Glutamatergic neuron (in vitro differentiated cells): ENCODE data around the gene FAM168B. TPM values are rescaled to one million over a fixed set of nuclear protein-coding genes. Genes with fewer than 3 reads are reported as not detected.

ENCODE experiments used
- DNase-seq: peaks from one replicate; pipeline ENCODE4 v3.0.0; 2022
- H3K27ac Mint-ChIP-seq: one replicate; pipeline ENCODE4 v1.8.0; 2020; ENCODE audit warnings: mild to moderate bottlenecking, mixed read lengths, inconsistent platforms; ENCODE audit not compliant: unreplicated experiment
- H3K27me3 Mint-ChIP-seq: one replicate; pipeline ENCODE4 v1.8.0; 2020; ENCODE audit warnings: mild to moderate bottlenecking, moderate library complexity, mixed read lengths, inconsistent platforms; ENCODE audit not compliant: unreplicated experiment
- H3K36me3 Mint-ChIP-seq: one replicate; pipeline ENCODE4 v1.8.0; 2020; ENCODE audit warnings: mild to moderate bottlenecking, mixed read lengths, inconsistent platforms; ENCODE audit not compliant: unreplicated experiment
- H3K4me1 Mint-ChIP-seq: one replicate; pipeline ENCODE4 v1.8.0; 2020; ENCODE audit warnings: mild to moderate bottlenecking, low read depth, mixed read lengths, inconsistent platforms; ENCODE audit not compliant: unreplicated experiment
- H3K4me3 Mint-ChIP-seq: one replicate; pipeline ENCODE4 v1.8.0; 2020; ENCODE audit warnings: mild to moderate bottlenecking, mixed read lengths, inconsistent platforms; ENCODE audit not compliant: unreplicated experiment
- H3K9me3 Mint-ChIP-seq: one replicate; pipeline ENCODE4 v1.8.0; 2020; ENCODE audit warnings: mild to moderate bottlenecking, moderate library complexity, mixed read lengths, inconsistent platforms; ENCODE audit not compliant: unreplicated experiment
- total RNA-seq: library from RNA; stranded (reverse); fragmentation: NEBNext Ultra II Directional; extraction: Animal tissue kit (Norgen Biotek cat#: 25700); gene quantifications from one replicate; pipeline ENCODE4 v1.2.1, GENCODE V29; 2021; ENCODE audit not compliant: unreplicated experiment
- TF ChIP-seq, protein P1 (sequence below): fragments of 200-600 bp; sonication (generic); IDR thresholded peaks from one replicate; pipeline ENCODE4 v1.5.0; 2021; ENCODE audit not compliant: partially characterized antibody, unreplicated experiment

Gene FAM168B
- total RNA-seq, 1 donor from 2014 or later = 118 TPM

DNA sequence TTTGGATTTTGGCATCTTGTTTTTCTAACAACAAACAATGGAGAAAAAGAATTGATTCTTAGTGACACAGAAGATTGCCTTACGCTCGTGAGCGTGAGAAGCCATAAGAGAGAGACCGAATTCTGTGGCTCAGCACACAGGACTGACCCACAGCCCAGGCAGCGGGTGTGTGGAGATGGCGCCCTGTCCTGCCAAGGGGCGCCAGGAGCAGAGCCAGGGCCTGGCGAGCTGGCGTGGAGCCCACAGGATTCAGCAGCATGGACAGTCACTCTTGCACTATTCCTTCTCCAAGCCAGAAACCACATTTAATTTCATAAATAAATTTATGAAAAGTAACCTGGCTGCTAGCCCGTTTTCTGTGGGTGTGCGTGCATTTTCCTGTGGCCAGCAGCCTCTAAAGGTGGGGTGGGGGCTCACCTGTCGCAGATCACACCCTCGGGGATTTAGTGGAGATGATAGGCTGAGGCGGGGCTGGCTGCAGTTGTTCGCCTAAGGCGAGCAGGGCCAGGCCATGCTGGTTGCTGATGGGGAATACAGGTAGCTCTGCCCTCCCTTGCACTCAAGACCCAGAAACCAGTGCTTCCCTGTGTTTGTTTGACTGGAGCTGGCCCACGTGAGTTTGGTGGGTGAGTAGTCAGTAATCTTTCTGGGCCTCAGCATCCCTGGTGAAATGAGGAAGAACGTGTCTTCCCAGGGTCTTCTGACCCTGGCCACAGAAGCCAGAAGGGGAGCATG is 46.2 kb downstream of the FAM168B start:
- DNase-seq = no peak
- Mint-ChIP-seq H3K4me3 (no peak overlapping the region), H3K27ac (no peak overlapping the region)

DNA sequence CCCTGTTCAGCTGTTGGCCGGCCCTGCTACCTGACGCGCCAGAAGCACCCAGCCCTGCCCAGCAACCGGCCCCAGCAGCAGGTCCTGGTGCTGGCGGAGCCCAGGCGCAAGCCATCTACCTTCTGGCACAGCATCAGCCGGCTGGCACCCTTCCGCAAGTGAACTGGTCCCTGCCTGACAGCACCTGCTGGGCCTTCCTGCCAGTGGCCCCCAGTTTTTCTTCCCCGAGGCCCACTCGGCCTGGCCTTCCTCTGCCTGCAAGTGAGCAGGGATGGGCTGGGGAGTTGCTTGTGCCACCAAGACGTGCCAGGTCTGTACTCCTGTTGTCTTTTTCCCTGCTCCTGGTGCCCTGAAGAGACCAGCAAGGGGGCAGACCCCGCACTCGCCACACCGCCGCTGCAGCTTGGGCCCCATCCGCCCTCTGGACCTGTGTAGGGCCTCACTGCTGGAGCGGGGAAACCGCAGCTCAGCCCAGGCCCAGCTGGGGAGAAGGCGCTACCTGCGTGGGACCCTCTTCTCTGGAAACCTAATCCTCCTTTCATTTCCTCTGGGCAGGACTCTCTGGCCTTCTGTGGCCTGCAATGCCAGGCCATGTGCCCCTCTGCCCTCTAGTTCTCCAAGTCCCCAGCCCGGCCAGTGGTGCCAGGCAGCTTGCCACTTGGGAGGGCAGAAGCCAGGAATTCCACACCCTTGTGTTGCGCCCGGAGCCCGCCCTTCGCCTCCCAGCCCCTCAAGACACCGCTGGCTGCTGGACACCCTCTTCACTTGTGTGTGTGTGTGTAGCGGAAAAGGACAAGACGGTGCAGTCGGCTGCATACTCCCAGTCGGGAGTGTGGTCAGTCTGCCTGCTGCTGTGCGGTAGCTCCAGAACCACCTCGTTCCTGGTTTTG is 47.0 kb downstream of the FAM168B start:
- Mint-ChIP-seq H3K4me3 (no peak overlapping the region), H3K27ac (no peak overlapping the region), H3K36me3 (peaks cover 3% of the 10 kb centered on the region), H3K27me3 (peaks cover 5% of the 10 kb centered on the region), H3K9me3 (peaks cover 7% of the 10 kb centered on the region), H3K4me1 (peaks cover 12% of the 10 kb centered on the region)
- DNase-seq = no peak
- TF ChIP-seq, protein P1, sequence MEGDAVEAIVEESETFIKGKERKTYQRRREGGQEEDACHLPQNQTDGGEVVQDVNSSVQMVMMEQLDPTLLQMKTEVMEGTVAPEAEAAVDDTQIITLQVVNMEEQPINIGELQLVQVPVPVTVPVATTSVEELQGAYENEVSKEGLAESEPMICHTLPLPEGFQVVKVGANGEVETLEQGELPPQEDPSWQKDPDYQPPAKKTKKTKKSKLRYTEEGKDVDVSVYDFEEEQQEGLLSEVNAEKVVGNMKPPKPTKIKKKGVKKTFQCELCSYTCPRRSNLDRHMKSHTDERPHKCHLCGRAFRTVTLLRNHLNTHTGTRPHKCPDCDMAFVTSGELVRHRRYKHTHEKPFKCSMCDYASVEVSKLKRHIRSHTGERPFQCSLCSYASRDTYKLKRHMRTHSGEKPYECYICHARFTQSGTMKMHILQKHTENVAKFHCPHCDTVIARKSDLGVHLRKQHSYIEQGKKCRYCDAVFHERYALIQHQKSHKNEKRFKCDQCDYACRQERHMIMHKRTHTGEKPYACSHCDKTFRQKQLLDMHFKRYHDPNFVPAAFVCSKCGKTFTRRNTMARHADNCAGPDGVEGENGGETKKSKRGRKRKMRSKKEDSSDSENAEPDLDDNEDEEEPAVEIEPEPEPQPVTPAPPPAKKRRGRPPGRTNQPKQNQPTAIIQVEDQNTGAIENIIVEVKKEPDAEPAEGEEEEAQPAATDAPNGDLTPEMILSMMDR = no peak

More for the DNA sequence above, 46.2 kb downstream of the FAM168B start:
- TF ChIP-seq, protein P1 = no peak
- Mint-ChIP-seq H3K4me1 (peaks cover 9% of the 10 kb centered on the region), H3K9me3 (peaks cover 7% of the 10 kb centered on the region), H3K27me3 (peaks cover 5% of the 10 kb centered on the region), H3K36me3 (peaks cover 3% of the 10 kb centered on the region)

DNA sequence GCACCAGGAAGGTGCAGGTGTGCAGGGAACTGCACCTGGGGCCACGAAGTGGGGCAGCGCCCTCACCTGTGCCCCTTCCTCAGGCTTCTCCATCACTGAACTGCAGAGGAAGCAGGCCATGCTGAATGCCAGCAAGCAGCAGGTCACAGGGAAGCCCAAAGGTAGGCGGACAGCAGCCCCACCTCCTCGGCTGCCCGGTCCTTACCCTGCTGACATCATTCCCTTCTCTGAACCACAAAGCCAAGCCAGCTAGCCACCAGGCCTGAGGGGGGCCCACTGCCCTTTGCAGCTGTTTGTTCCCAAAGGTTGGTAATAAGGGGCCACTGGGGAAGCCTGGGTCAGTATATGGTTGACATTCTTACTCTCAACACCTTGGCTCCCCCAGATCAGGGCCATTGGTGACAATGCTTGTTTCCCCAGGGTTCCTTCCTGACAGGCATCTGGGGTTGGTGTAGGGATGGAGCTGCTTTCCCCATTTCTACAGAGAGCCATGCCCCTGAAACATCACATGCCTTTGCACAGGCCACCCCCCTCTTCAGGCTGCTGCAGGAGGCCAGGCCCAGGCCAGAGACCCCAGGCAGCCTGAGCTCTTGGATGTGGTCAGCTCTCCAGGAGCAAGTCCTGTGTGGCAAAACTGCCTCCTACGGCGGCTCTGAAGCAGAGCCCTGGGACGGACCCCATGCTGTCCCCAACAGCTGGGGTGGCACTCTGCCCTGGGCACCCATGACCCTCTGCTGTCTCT is 47.8 kb downstream of the FAM168B start:
- TF ChIP-seq, protein P1 = no peak
- peaks cover 7% of the 10 kb centered on the region for H3K9me3 Mint-ChIP-seq
- peaks cover 3% of the 10 kb centered on the region for H3K36me3 Mint-ChIP-seq
- DNase-seq = no peak
- H3K4me1 Mint-ChIP-seq = peaks cover 17% of the 10 kb centered on the region
- H3K27ac Mint-ChIP-seq = no peak overlapping the region
- no peak overlapping the region for H3K4me3 Mint-ChIP-seq
- peaks cover 5% of the 10 kb centered on the region for H3K27me3 Mint-ChIP-seq

DNA sequence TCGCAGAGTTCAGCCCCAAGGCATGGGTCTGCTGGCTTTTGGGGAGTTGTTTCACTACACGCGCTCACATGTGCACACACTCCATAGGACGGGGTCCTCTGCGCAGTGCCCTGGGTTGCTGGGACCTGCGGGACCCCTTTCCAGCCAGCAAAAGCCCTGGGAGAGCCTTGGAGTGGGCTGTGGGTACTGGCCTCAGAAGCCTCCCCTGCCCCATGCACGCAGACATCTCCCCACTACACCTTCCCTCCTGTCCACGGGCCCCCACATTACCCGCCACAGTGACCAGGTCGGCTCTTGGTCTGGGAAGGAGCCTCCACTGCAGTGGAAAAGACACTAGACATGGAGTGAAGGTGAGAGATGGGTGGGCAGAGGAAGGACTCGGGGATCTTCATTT is 48.5 kb downstream of the FAM168B start:
- TF ChIP-seq, protein P1 = no peak
- H3K27me3 Mint-ChIP-seq = peaks cover 3% of the 10 kb centered on the region

More for the DNA sequence above, 48.5 kb downstream of the FAM168B start:
- DNase-seq = no peak
- peaks cover 15% of the 10 kb centered on the region for H3K4me1 Mint-ChIP-seq
- no peak overlapping the region for H3K4me3 Mint-ChIP-seq
- no peak overlapping the region for H3K27ac Mint-ChIP-seq
- H3K36me3 Mint-ChIP-seq = peaks cover 3% of the 10 kb centered on the region
- peaks cover 7% of the 10 kb centered on the region for H3K9me3 Mint-ChIP-seq
